ENCODE results near the gene PTMS.

GRCh38 chr12:6775185-6776174 is 9.3 kb downstream of the PTMS start:
- no peak for TF ChIP-seq JUNB (CRISPR knock-in tag; IDR thresholded peaks at IDR 0.05; ENCODE audit: borderline replicate concordance)
- TF ChIP-seq ZNF740 (CRISPR knock-in tag; IDR thresholded peaks at IDR 0.05), result no peak
- TF ChIP-seq PTBP1 (IDR thresholded peaks at IDR 0.05; ENCODE audit: low read depth, low read length, poor library complexity, severe bottlenecking), result no peak

Data from HepG2 (cell line).